ENCODE measurements around the gene ALPP.

GRCh38 chr2:232415138-232415690 lies 36.7 kb downstream of the ALPP start:
- TF ChIP-seq CTCF (IDR thresholded peaks at IDR 0.05) (no peak), POLR2A (IDR thresholded peaks at IDR 0.05) (no peak)
